Measurements from ENCODE around the gene PPP1R15B.
A peak's percentile ranks its signal among the peaks of the same experiment; 100 is the strongest.

Gene PPP1R15B

GRCh38 chr1:204415351-204415750, 3.7 kb upstream of the PPP1R15B start:
- no peak overlapping the region for H3K4me3 ChIP-seq (ENCODE audit: low read depth, low read length)
- POLR2A ChIA-PET = no interaction called here
- CTCF ChIA-PET = interaction anchor here (1.0 to 4.2 kb wide), 5 partner anchors 16 to 392 kb away, joined by 3 to 32 read pairs (median 5); no protein-coding TSS in a partner anchor
- no peak for DNase-seq (ENCODE audit: low read depth, low spot score)
- no peak for TF ChIP-seq CTCF (IDR thresholded peaks at IDR 0.05; ENCODE audit: insufficient read depth, low read length, missing control alignments)

- TF ChIP-seq CTCF (IDR thresholded peaks at IDR 0.05; ENCODE audit: insufficient read depth, low read length, missing control alignments) = no peak
- no peak for DNase-seq (ENCODE audit: low read depth, low spot score)
- ChIA-PET POLR2A (no interaction called here), CTCF (interaction anchor here (0.8 to 4.2 kb wide), 12 partner anchors 9 to 393 kb away, joined by 3 to 32 read pairs (median 3); no protein-coding TSS in a partner anchor)
- no peak overlapping the region for H3K4me3 ChIP-seq (ENCODE audit: low read depth, low read length)
Measured at GRCh38 chr1:204414016-204414415, 2.4 kb upstream of the PPP1R15B start.

- CTCF ChIA-PET = interaction anchor here (0.8 to 4.2 kb wide), 5 partner anchors 10 to 90 kb away, joined by 3 to 32 read pairs (median 5); no protein-coding TSS in a partner anchor
- TF ChIP-seq CTCF (IDR thresholded peaks at IDR 0.05; ENCODE audit: insufficient read depth, low read length, missing control alignments) = no peak
- H3K4me3 ChIP-seq (ENCODE audit: low read depth, low read length) = no peak overlapping the region
- POLR2A ChIA-PET = no interaction called here
- no peak for DNase-seq (ENCODE audit: low read depth, low spot score)
Measured at GRCh38 chr1:204413170-204413535, 1.5 kb upstream of the PPP1R15B start.

- peak overlapping the region; percentile 73 for H3K4me3 ChIP-seq (ENCODE audit: low read depth, low read length)
- no peak for TF ChIP-seq CTCF (IDR thresholded peaks at IDR 0.05; ENCODE audit: insufficient read depth, low read length, missing control alignments)
- no peak for DNase-seq (ENCODE audit: low read depth, low spot score)
- POLR2A ChIA-PET = interaction anchor here (0.6 to 1.6 kb wide), 2 partner anchors 12 to 90 kb away, joined by 3 to 8 read pairs; no protein-coding TSS in a partner anchor
- CTCF ChIA-PET = interaction anchor here (0.7 to 4.9 kb wide), 7 partner anchors 13 to 396 kb away, joined by 3 to 111 read pairs (median 11); no protein-coding TSS in a partner anchor
Measured at GRCh38 chr1:204410688-204411450, 748 bp downstream of the PPP1R15B start.

- ChIA-PET CTCF (interaction anchor here (0.7 to 4.9 kb wide), 9 partner anchors 12 to 397 kb away, joined by 3 to 111 read pairs (median 8); partner anchors contain the start of gene PIK3C2B), POLR2A (interaction anchor here (0.6 to 1.6 kb wide), 2 partner anchors 11 to 21 kb away, joined by 3 to 8 read pairs; no protein-coding TSS in a partner anchor)
- DNase-seq (ENCODE audit: low read depth, low spot score) = no peak
- H3K4me3 ChIP-seq (ENCODE audit: low read depth, low read length) = peak overlapping the region; percentile 73
- no peak for TF ChIP-seq CTCF (IDR thresholded peaks at IDR 0.05; ENCODE audit: insufficient read depth, low read length, missing control alignments)
Measured at GRCh38 chr1:204409836-204410687, 1.6 kb downstream of the PPP1R15B start.

All from AG04449 (cell line).